Measurements from ENCODE around the gene STX7.
A peak's percentile ranks its signal among the peaks of the same experiment; 100 is the strongest.

DNA sequence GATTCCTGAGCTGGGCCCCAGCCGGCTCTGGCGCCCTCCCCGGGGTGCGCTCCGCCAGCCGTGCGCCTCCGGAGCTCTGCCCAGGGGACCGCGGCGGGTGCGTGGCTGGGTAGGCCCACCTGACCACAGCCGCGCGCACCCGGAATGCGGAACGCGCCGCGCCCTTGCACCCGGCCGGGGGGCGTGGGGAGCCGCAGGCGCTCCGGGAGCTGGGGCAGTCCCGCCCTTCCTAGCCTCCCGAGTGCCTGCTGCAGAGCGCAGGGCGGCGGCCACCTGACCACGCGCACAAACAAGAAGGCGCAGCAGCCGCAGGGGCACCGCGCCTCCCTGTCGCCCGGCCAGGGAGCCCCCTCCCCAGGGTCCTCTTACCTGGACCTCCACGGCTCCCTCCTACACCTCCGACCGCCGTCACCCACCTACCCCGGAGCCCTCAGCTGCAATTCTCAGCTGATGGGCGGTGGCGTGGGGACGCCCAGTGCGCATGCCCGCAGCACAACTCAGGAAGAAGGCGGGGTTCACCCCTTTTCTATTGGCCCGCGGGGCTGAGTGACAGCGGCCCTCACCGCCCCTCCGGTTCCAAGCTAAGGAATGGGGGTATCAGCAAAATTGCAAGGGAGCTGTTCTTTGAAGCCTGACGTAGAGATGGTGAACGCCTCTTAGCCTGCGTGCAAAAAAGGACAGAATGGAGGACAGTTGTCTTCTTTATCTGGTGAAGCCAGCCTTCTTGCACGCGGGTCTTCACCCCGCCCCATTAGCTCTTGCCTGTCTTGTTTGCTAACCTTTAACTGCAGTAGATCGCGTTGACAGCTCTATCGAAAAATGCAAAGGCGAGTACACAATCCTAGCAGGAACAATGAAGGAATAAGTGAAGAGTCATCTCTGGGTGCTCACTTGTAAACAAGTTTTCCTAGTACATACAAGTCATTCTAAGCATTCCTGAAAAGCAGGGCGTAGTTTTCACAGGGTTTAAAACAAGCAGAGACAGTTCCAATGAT is at the start of gene STX7:
- TF ChIP-seq POLR2A (IDR thresholded peaks at IDR 0.05) (peak in 3 of 4 donors; percentile 87 to 94 (median 92)), CTCF (IDR thresholded peaks at IDR 0.05) (peak in 1 of 6 experiments; percentile 15)
